Liver (tissue), 9 donors: ENCODE results near the gene HIPK2. TPM values are rescaled to one million over a fixed set of nuclear protein-coding genes. Genes with fewer than 3 reads are reported as not detected.

Experiments used
- DNase-seq: peaks from one replicate; pipeline ENCODE4 v3.0.0-alpha.2; 2017; ENCODE audit warnings: low spot score
- H3K27ac ChIP-seq, 2 donors: one replicate each; pipeline ENCODE4 v1.7.0; 2013; ENCODE audit warnings: inconsistent platforms in 2 of 2, low read length in 2 of 2, control low read depth in 1 of 2, low read depth in 1 of 2, mild to moderate bottlenecking in 1 of 2
- H3K27me3 ChIP-seq, 4 donors: one replicate each; pipeline versions ENCODE4 v1.6.1 to v1.7.0; 2013; ENCODE audit warnings: low read length in 3 of 4, inconsistent platforms in 1 of 4, mild to moderate bottlenecking in 1 of 4, moderate library complexity in 1 of 4; ENCODE audit not compliant: control insufficient read depth in 4 of 4, insufficient read depth in 4 of 4
- H3K36me3 ChIP-seq, 4 donors: one replicate each; pipeline versions ENCODE4 v1.6.1 to v1.7.0; 2013; ENCODE audit warnings: low read length in 3 of 4, mild to moderate bottlenecking in 3 of 4, low read depth in 1 of 4, moderate library complexity in 1 of 4; ENCODE audit not compliant: control insufficient read depth in 4 of 4, insufficient read depth in 3 of 4
- H3K4me1 ChIP-seq, 4 donors: one replicate each; pipeline versions ENCODE4 v1.6.1 to v1.7.0; 2013; ENCODE audit warnings: low read length in 3 of 4, mild to moderate bottlenecking in 3 of 4, moderate library complexity in 1 of 4; ENCODE audit not compliant: control insufficient read depth in 4 of 4, insufficient read depth in 4 of 4
- H3K4me3 ChIP-seq, 3 donors: one replicate each; pipeline versions ENCODE4 v1.6.1 to v1.7.0; 2013; ENCODE audit warnings: low read length in 3 of 3, control low read depth in 1 of 3, low read depth in 1 of 3, mild to moderate bottlenecking in 1 of 3
- H3K9ac ChIP-seq, 2 donors: one replicate each; pipeline ENCODE4 v1.7.0; 2013; ENCODE audit warnings: low read length in 2 of 2, mild to moderate bottlenecking in 2 of 2, moderate library complexity in 2 of 2, control low read depth in 1 of 2, low read depth in 1 of 2
- H3K9me3 ChIP-seq, 4 donors: one replicate each; pipeline versions ENCODE4 v1.6.1 to v1.7.0; 2013; ENCODE audit warnings: low read length in 3 of 4; ENCODE audit not compliant: control insufficient read depth in 4 of 4
- ATF3 ChIP-seq: IDR thresholded peaks from 2 replicates; pipeline ENCODE4 v1.6.1; 2016; ENCODE audit warnings: antibody characterized with exemption
- FOXA2 ChIP-seq: IDR thresholded peaks from 2 replicates; pipeline ENCODE4 v1.6.1; 2016; ENCODE audit warnings: antibody characterized with exemption
- GABPA ChIP-seq, 2 donors: IDR thresholded peaks in 1 of 2; conservative IDR thresholded peaks in 1 of 2; 2 replicates each; pipeline ENCODE4 v1.6.1; 2016; ENCODE audit warnings: antibody characterized with exemption in 2 of 2, mild to moderate bottlenecking in 1 of 2, moderate library complexity in 1 of 2
- HNF4A ChIP-seq, 2 donors: conservative IDR thresholded peaks; 2 replicates each; pipeline ENCODE4 v1.6.1; 2016; ENCODE audit warnings: antibody characterized with exemption in 2 of 2, mild to moderate bottlenecking in 2 of 2
- HNF4G ChIP-seq: IDR thresholded peaks from 2 replicates; pipeline ENCODE4 v1.6.1; 2016; ENCODE audit warnings: antibody characterized with exemption
- JUND ChIP-seq, 2 donors: IDR thresholded peaks; 2 replicates each; pipeline ENCODE4 v1.6.1; 2016; ENCODE audit warnings: antibody characterized with exemption in 2 of 2
- MAX ChIP-seq: IDR thresholded peaks from 2 replicates; pipeline ENCODE4 v1.6.1; 2016; ENCODE audit warnings: antibody characterized with exemption
- RAD21 ChIP-seq, 2 donors: IDR thresholded peaks; 2 replicates each; pipeline ENCODE4 v1.6.1; 2016; ENCODE audit warnings: antibody characterized with exemption in 2 of 2, mild to moderate bottlenecking in 2 of 2
- REST ChIP-seq: IDR thresholded peaks from 2 replicates; pipeline ENCODE4 v1.6.1; 2016; ENCODE audit warnings: antibody characterized with exemption, mild to moderate bottlenecking
- RXRA ChIP-seq, 2 donors: IDR thresholded peaks; 2 replicates each; pipeline ENCODE4 v1.6.1; 2017 to 2018; ENCODE audit warnings: antibody characterized with exemption in 2 of 2, mild to moderate bottlenecking in 1 of 2
- TAF1 ChIP-seq: conservative IDR thresholded peaks from 2 replicates; pipeline ENCODE4 v1.6.1; 2016; ENCODE audit warnings: antibody characterized with exemption, mild to moderate bottlenecking
- YY1 ChIP-seq: IDR thresholded peaks from 2 replicates; pipeline ENCODE4 v1.6.1; 2016; ENCODE audit warnings: antibody characterized with exemption, mild to moderate bottlenecking
- ZBTB33 ChIP-seq: IDR thresholded peaks from 2 replicates; pipeline ENCODE4 v1.6.1; 2016; ENCODE audit warnings: antibody characterized with exemption
- WGBS: extraction: QIAGEN DNeasy Blood & Tissue Kit; methylation state at CpG from one replicate; pipeline ENCODE4 v1.1.7; 2013; 5-methylcytosine and 5-hydroxymethylcytosine counted together
- polyA plus RNA-seq, 2 donors: library from polyadenylated mRNA; stranded (reverse) in 1 of 2; unstranded in 1 of 2; fragments of 200-250 nt in 1 of 2; fragments of >200 nt in 1 of 2; fragmentation: Nextera tagmentation in 1 of 2; extraction: Ambion mirVana in 1 of 2; gene quantifications; one replicate each; pipeline versions ENCODE4 v1.2.1 to v1.2.3, GENCODE V29; 2013 to 2015
- total RNA-seq, 2 donors: library from RNA; depleted of rRNA; stranded (reverse); fragments of >200 nt; gene quantifications; one replicate each; pipeline ENCODE4 v1.2.3, GENCODE V29; 2014
- donor health status: healthy.
- donor health status: healthy.
- donor health status: healthy.
- donor health status: healthy.
- donor health status: healthy.

Gene HIPK2
- total and polyA plus RNA-seq, 4 donors: 13.1 to 48.8 (median 16.6) TPM

- H3K4me1 ChIP-seq: peaks cover 16 to 75% (median 64%) of the 10 kb centered on the region in 4 donors
- no peak overlapping the region for H3K9ac ChIP-seq
- DNase-seq: no peak
- no peak overlapping the region for H3K4me3 ChIP-seq
- TF ChIP-seq GABPA (IDR thresholded peaks at IDR 0.05 in 1 of 2, conservative IDR thresholded peaks at IDR 0.05 in 1 of 2) (no peak), ZBTB33 (no peak), YY1 (peak; percentile 27), HNF4A (conservative IDR thresholded peaks at IDR 0.05) (peak in 1 of 2 donors; percentile 12), RXRA (IDR thresholded peaks at IDR 0.05) (peak in 1 of 2 donors; percentile 29), HNF4G (no peak), FOXA2 (peak; percentile 41), RAD21 (IDR thresholded peaks at IDR 0.05) (no peak), ATF3 (no peak)
- no peaks in the 10 kb centered on the region for H3K36me3 ChIP-seq
- no peaks in the 10 kb centered on the region for H3K27me3 ChIP-seq
- peak overlapping the region; percentile 75 to 85 for H3K27ac ChIP-seq
- H3K9me3 ChIP-seq: no peaks in the 10 kb centered on the region
- 40% methylated on average over 6 of the region's 6 CpGs for WGBS
Observed at GRCh38 chr7:139725077-139725476, 52.7 kb downstream of the HIPK2 start.

GRCh38 chr7:139722604-139723003, 55.2 kb downstream of the HIPK2 start:
- no peak for TF ChIP-seq TAF1
- no peak for TF ChIP-seq YY1
- no peak for TF ChIP-seq JUND (IDR thresholded peaks at IDR 0.05)
- peak; percentile 55 to 63 for TF ChIP-seq HNF4A (conservative IDR thresholded peaks at IDR 0.05)
- TF ChIP-seq RXRA (IDR thresholded peaks at IDR 0.05): peak; percentile 37 to 71
- no peak for TF ChIP-seq ATF3
- TF ChIP-seq ZBTB33: no peak
- TF ChIP-seq MAX: peak; percentile 12
- peak; percentile 53 for TF ChIP-seq REST
- peak in 1 of 2 donors; percentile 17 for TF ChIP-seq GABPA (IDR thresholded peaks at IDR 0.05 in 1 of 2, conservative IDR thresholded peaks at IDR 0.05 in 1 of 2)
- no peak for TF ChIP-seq FOXA2
- peak in 1 of 2 donors; percentile 14 for TF ChIP-seq RAD21 (IDR thresholded peaks at IDR 0.05)
- 38% methylated on average over 4 of the region's 4 CpGs for WGBS
- Histone ChIP-seq H3K36me3 (no peaks in the 10 kb centered on the region), H3K27ac (peak overlapping the region; percentile 50 to 66), H3K4me3 (no peak overlapping the region), H3K9me3 (no peaks in the 10 kb centered on the region), H3K4me1 (peaks cover 14 to 72% (median 58%) of the 10 kb centered on the region in 4 donors), H3K9ac (no peak overlapping the region), H3K27me3 (no peaks in the 10 kb centered on the region)
- no peak for DNase-seq
